Lung (tissue), 12 donors: ENCODE results near the gene CCDC120. TPM values are rescaled to one million over a fixed set of nuclear protein-coding genes. Genes with fewer than 3 reads are reported as not detected.

Source experiments
- ATAC-seq: fragments of 200-7000 bp; cut with Tn5 transposase; one replicate; pipeline ENCODE4 v1.9.1; 2020; ENCODE audit warnings: moderate number of reproducible peaks; ENCODE audit not compliant: insufficient read depth, low FRiP score
- DNase-seq, 3 donors: peaks; one replicate each; pipeline ENCODE4 v3.0.0-alpha.2; 2013 to 2017
- H3K27ac ChIP-seq, 2 donors: one replicate each; pipeline ENCODE4 v1.5.1; 2013; ENCODE audit warnings: mild to moderate bottlenecking in 2 of 2, moderate library complexity in 2 of 2, control low read depth in 1 of 2, inconsistent platforms in 1 of 2, low read depth in 1 of 2, low read length in 1 of 2
- H3K27me3 ChIP-seq, 3 donors: one replicate each; pipeline ENCODE4 v1.5.1; 2013; ENCODE audit warnings: low read length in 2 of 3; ENCODE audit not compliant: control insufficient read depth in 3 of 3, insufficient read depth in 3 of 3
- H3K36me3 ChIP-seq, 4 donors: one replicate each; pipeline ENCODE4 v1.5.1; 2013; ENCODE audit warnings: low read length in 4 of 4, mild to moderate bottlenecking in 1 of 4, moderate library complexity in 1 of 4; ENCODE audit not compliant: control insufficient read depth in 4 of 4, insufficient read depth in 4 of 4
- H3K4me1 ChIP-seq, 5 donors: one replicate each; pipeline ENCODE4 v1.5.1; 2013; ENCODE audit warnings: low read length in 5 of 5, mild to moderate bottlenecking in 2 of 5, moderate library complexity in 1 of 5; ENCODE audit not compliant: control insufficient read depth in 5 of 5, insufficient read depth in 5 of 5
- H3K4me3 ChIP-seq: one replicate; pipeline ENCODE4 v1.5.1; 2013; ENCODE audit warnings: mild to moderate bottlenecking, control low read depth, moderate library complexity
- H3K9ac ChIP-seq, 2 donors: one replicate each; pipeline ENCODE4 v1.5.1; 2013; ENCODE audit warnings: low read length in 2 of 2, control low read depth in 1 of 2; ENCODE audit not compliant: insufficient read depth in 1 of 2
- H3K9me3 ChIP-seq, 4 donors: one replicate each; pipeline ENCODE4 v1.5.1; 2013; ENCODE audit warnings: low read length in 3 of 4, mild to moderate bottlenecking in 1 of 4, moderate library complexity in 1 of 4; ENCODE audit not compliant: control insufficient read depth in 4 of 4, insufficient read depth in 3 of 4
- WGBS, 2 donors: extraction: QIAGEN DNeasy Blood & Tissue Kit; methylation state at CpG; one replicate each; pipeline ENCODE4 v1.1.7; 2013; 5-methylcytosine and 5-hydroxymethylcytosine counted together
- polyA plus RNA-seq, 2 donors: library from polyadenylated mRNA; stranded (reverse); fragments of 200-250 nt; gene quantifications; one replicate each; pipeline ENCODE4 v1.2.1, GENCODE V29; 2013
- total RNA-seq, 2 donors: library from RNA; depleted of rRNA in 1 of 2; stranded (reverse); fragments of >200 nt in 1 of 2; gene quantifications; one replicate each; pipeline ENCODE4 v1.2.1, GENCODE V29; 2014 to 2021
- TF ChIP-seq, protein P1 (sequence below): IDR thresholded peaks from 2 replicates; pipeline ENCODE4 v1.5.1; 2012; ENCODE audit warnings: mild to moderate bottlenecking; ENCODE audit errors: control extremely low read depth, extremely low read depth
- donor health status: control.
- donor health status: control.
- donor health status: Bipolar disorder and iron deficiency.
- donor health status: healthy.
- donor health status: DM: yes; HTN: yes; CAD: no.

CCDC120 gene
- total and polyA plus RNA-seq, 4 donors: 3.8 to 11.3 (median 5.2) TPM

DNA sequence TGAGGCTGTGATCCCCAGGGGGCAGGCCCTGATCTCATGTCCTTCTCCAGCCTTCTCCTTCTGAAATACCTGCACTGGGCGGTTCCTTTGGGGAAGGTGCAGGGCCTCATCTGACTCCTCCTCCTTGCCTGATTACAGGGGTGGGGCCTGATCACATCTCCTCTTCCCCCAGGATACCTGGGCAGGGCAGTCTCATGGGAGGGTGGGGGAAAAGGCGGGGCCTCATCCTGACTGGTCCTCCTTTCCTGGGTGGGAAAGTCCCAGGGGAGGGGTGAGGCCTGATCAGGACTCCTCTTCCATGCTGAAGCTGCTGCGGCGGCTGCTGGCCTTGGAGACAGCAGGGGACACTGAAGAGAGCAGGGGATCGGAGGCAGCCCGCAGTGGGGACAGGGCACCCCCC, 28.9 kb upstream of the CCDC120 start:
- Histone ChIP-seq H3K36me3 (peaks cover 6 to 31% (median 17%) of the 10 kb centered on the region in 4 donors), H3K9ac (no peak overlapping the region), H3K4me1 (no peaks in the 10 kb centered on the region), H3K27ac (no peak overlapping the region), H3K4me3 (no peak overlapping the region), H3K9me3 (peaks cover 0 to 3% (median 0%) of the 10 kb centered on the region in 4 donors), H3K27me3 (no peaks in the 10 kb centered on the region)
- ATAC-seq (no peak), DNase-seq (no peak)
- TF ChIP-seq, protein P1, sequence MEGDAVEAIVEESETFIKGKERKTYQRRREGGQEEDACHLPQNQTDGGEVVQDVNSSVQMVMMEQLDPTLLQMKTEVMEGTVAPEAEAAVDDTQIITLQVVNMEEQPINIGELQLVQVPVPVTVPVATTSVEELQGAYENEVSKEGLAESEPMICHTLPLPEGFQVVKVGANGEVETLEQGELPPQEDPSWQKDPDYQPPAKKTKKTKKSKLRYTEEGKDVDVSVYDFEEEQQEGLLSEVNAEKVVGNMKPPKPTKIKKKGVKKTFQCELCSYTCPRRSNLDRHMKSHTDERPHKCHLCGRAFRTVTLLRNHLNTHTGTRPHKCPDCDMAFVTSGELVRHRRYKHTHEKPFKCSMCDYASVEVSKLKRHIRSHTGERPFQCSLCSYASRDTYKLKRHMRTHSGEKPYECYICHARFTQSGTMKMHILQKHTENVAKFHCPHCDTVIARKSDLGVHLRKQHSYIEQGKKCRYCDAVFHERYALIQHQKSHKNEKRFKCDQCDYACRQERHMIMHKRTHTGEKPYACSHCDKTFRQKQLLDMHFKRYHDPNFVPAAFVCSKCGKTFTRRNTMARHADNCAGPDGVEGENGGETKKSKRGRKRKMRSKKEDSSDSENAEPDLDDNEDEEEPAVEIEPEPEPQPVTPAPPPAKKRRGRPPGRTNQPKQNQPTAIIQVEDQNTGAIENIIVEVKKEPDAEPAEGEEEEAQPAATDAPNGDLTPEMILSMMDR: no peak
- 90 to 100% methylated on average over 1 to 6 of the region's 6 CpGs for WGBS, 2 donors

DNA sequence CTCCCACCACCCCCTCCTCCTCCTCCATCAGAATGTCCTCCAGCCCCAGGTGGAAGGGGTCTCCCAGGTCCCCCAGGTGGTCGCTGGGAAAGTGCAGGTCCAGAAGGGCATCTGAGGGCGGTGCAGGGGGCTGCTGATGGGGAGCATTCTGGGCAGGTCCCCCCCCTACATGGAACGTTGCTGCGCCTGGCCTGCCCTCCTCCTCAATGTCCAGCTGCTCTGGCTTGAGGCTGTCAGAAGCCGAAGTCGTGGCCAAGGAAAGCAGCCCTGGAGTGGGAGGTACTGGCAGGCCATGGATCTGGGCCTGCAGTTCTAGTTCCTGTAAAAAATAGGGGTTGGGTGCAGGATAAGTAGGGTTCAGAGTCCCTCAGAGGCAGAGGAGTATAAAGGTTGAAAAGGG, 28.5 kb upstream of the CCDC120 start:
- Histone ChIP-seq H3K9me3 (peaks cover 0 to 3% (median 0%) of the 10 kb centered on the region in 4 donors), H3K9ac (no peak overlapping the region), H3K4me1 (no peaks in the 10 kb centered on the region), H3K27me3 (no peaks in the 10 kb centered on the region), H3K4me3 (no peak overlapping the region), H3K36me3 (peaks cover 6 to 31% (median 17%) of the 10 kb centered on the region in 4 donors), H3K27ac (no peak overlapping the region)
- WGBS, 2 donors: 76 to 88% methylated on average over 6 of the region's 6 CpGs
- DNase-seq: no peak
- ATAC-seq: no peak
- TF ChIP-seq, protein P1: no peak

DNA sequence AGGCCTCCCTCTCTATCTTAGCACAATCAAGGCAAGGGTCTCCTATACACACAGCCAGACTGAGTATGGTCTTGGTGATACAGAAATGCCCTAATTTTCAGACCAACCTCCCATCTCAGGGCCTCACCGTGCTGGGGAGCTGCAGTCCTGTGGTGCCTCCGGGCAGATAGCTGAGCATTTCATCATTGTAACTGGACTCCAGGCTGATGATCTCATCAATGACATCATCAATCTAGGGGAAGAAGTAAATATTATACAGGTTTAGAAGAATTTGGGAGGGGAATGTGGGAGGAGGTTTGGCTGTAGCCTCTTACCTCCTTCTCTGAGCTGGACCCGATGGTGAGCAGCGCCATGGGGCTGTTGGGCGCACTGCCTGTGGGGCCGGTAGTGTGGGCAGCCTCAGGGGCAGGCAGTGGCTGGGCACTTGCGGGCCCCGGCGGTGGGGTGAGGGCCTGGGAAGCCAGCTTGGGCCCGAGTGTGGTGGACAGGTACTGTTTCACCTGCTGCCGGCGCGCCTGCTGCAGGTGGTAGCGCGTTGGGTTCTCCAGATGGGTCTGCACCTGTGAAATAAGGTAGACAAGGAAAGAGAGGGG, 20.8 kb upstream of the CCDC120 start:
- ATAC-seq: no peak
- peaks cover 0 to 27% (median 7%) of the 10 kb centered on the region in 5 donors for H3K4me1 ChIP-seq
- H3K27ac ChIP-seq: no peak overlapping the region
- H3K4me3 ChIP-seq: no peak overlapping the region
- TF ChIP-seq, protein P1: no peak
- peaks cover 20 to 32% (median 24%) of the 10 kb centered on the region in 4 donors for H3K36me3 ChIP-seq
- DNase-seq: no peak
- peaks cover 0 to 3% (median 0%) of the 10 kb centered on the region in 4 donors for H3K9me3 ChIP-seq
- H3K9ac ChIP-seq: no peak overlapping the region
- H3K27me3 ChIP-seq: no peaks in the 10 kb centered on the region
- 93 to 97% methylated on average over 10 to 15 of the region's 15 CpGs for WGBS, 2 donors
